K562 (cell line): ENCODE measurements around the gene MINK1. TPM values are rescaled to one million over a fixed set of nuclear protein-coding genes. Genes with fewer than 3 reads are reported as not detected.

ENCODE experiments used
- ATAC-seq: fragments of 200-7000 bp; cut with Tn5 transposase; 3 replicates; pipeline ENCODE4 v1.9.1; 2020; ENCODE audit warnings: moderate library complexity
- BruUV-seq: library from RNA; stranded (reverse); fragments of 400-500 nt; replicated peaks from 2 replicates; lab custom pipeline; 2021; lab: Mats Ljungman, UMichigan
- CTCF ChIA-PET: fragments of 300-600 bp; formaldehyde crosslinking; extraction: SDS; loops from one replicate; lab custom pipeline; 2021; ENCODE audit warnings: low intra/inter-chr PET ratio; lab: Yijun Ruan, JAX
- POLR2A ChIA-PET: fragments of 300-600, 350-650 bp; sonication (Branson Sonifier 250); formaldehyde crosslinking; extraction: SDS; loops from one replicate; lab custom pipeline; 2021; ENCODE audit warnings: antibody characterized with exemption, inconsistent platforms; lab: Yijun Ruan, JAX
- DNase-seq, 4 experiments: peaks; one replicate each; pipeline versions ENCODE4 v3.0.0 to v3.0.0-alpha.2; 2011 to 2018; ENCODE audit warnings: low spot score in 3 of 4, mixed read lengths in 3 of 4; ENCODE audit errors: extremely low read depth in 1 of 4
- FAIRE-seq: peaks from 2 replicates; lab custom pipeline; 2011; peaks lifted over from hg19 to GRCh38; lab: Jason Lieb, UNC
- H2AFZ ChIP-seq: 2 replicates; pipeline ENCODE4 v1.6.0; 2011; ENCODE audit warnings: low read depth, low read length, control low read depth, inconsistent platforms
- H3K27ac ChIP-seq: fragments of 200-600 bp; 3 replicates; pipeline ENCODE4 v1.8.0; 2011; ENCODE audit warnings: low read depth, mild to moderate bottlenecking, control low read depth, inconsistent platforms, low read length, moderate library complexity, mixed read lengths; ENCODE audit errors: extremely low read depth
- H3K27me3 ChIP-seq, 2 experiments: fragments of 300-600 bp in 1 of 2; 2 replicates in 1 of 2; 3 replicates in 1 of 2; pipeline versions ENCODE4 v1.6.0 to v1.8.0; 2011; ENCODE audit warnings: inconsistent platforms in 2 of 2, low read length in 2 of 2, mild to moderate bottlenecking in 1 of 2, mixed read lengths in 1 of 2, moderate library complexity in 1 of 2; ENCODE audit not compliant: control insufficient read depth in 2 of 2, insufficient read depth in 2 of 2
- H3K36me3 ChIP-seq: fragments of 300-600 bp; 3 replicates; pipeline ENCODE4 v1.8.0; 2011; ENCODE audit warnings: mild to moderate bottlenecking, low read length, inconsistent platforms; ENCODE audit not compliant: control insufficient read depth, insufficient read depth
- H3K4me1 ChIP-seq, 2 experiments: fragments of 200-600 bp in 1 of 2; replicated peaks in 1 of 2; 2 replicates in 1 of 2; 3 replicates in 1 of 2; pipeline versions ENCODE4 v1.5.1 to v1.8.0; 2011; ENCODE audit warnings: inconsistent platforms in 2 of 2, low read length in 2 of 2, mild to moderate bottlenecking in 1 of 2, mixed read lengths in 1 of 2, moderate library complexity in 1 of 2; ENCODE audit not compliant: control insufficient read depth in 2 of 2, insufficient read depth in 2 of 2
- H3K4me2 ChIP-seq: 2 replicates; pipeline ENCODE4 v1.6.1; 2011; ENCODE audit warnings: low read length, control low read depth, inconsistent platforms, mixed read lengths; ENCODE audit not compliant: insufficient read depth
- H3K4me3 ChIP-seq: fragments of 200-600 bp; sonication (generic), shearing (Covaris generic); 2 replicates; pipeline ENCODE4 v1.5.1; 2016; ENCODE audit warnings: control low read depth, inconsistent platforms
- H3K79me2 ChIP-seq: fragments of 200-600 bp; 3 replicates; pipeline ENCODE4 v1.8.0; 2011; ENCODE audit warnings: low read length, inconsistent platforms; ENCODE audit not compliant: control insufficient read depth, insufficient read depth
- H3K9ac ChIP-seq, 2 experiments: 2 replicates each; pipeline versions ENCODE4 v1.6.0 to v1.6.1; 2011; ENCODE audit warnings: low read depth in 2 of 2, low read length in 2 of 2, control low read depth in 1 of 2, inconsistent platforms in 1 of 2, mild to moderate bottlenecking in 1 of 2, mixed read lengths in 1 of 2; ENCODE audit not compliant: insufficient read depth in 1 of 2
- H3K9me1 ChIP-seq: one replicate; pipeline ENCODE4 v1.6.0; 2011; ENCODE audit warnings: inconsistent platforms, mild to moderate bottlenecking, low read length, moderate library complexity; ENCODE audit not compliant: control insufficient read depth, insufficient read depth
- H3K9me3 ChIP-seq: replicated peaks from 2 replicates; pipeline ENCODE4 v1.5.1; 2011; ENCODE audit warnings: low read depth, low read length, inconsistent platforms; ENCODE audit not compliant: control insufficient read depth, insufficient read depth
- H4K20me1 ChIP-seq: replicated peaks from 2 replicates; pipeline ENCODE4 v1.6.1; 2011; ENCODE audit warnings: low read length, inconsistent platforms, mixed read lengths; ENCODE audit not compliant: control insufficient read depth, insufficient read depth
- E4F1 ChIP-seq: fragments of 250-450 bp; sonication (Bioruptor Pico); IDR thresholded peaks from 2 replicates; pipeline ENCODE4 v1.5.0; 2021; ENCODE audit warnings: mild to moderate bottlenecking, borderline replicate concordance
- IRF9 ChIP-seq: fragments of 450-650 bp; IDR thresholded peaks from 2 replicates; pipeline ENCODE4 v1.6.1; 2016; ENCODE audit warnings: missing biosample characterization, missing genetic modification characterization
- KAT2B ChIP-seq: IDR thresholded peaks from one replicate; pipeline ENCODE4 v1.6.1; 2012; ENCODE audit warnings: low read depth, mild to moderate bottlenecking, control low read depth, inconsistent platforms, low read length, moderate library complexity
- MYC ChIP-seq, 2 experiments: fragments of 250-450 bp in 1 of 2; sonication (Bioruptor Pico) in 1 of 2; IDR thresholded peaks; 2 replicates each; pipeline versions ENCODE4 v1.5.1 to v1.6.1; 2012 to 2021; ENCODE audit warnings: low read depth in 2 of 2, borderline replicate concordance in 1 of 2, improper control_type of control experiment in 1 of 2, low read length in 1 of 2, mild to moderate bottlenecking in 1 of 2, moderate library complexity in 1 of 2
- PML ChIP-seq: IDR thresholded peaks from 2 replicates; pipeline ENCODE4 v1.6.1; 2012; ENCODE audit warnings: low read length, inconsistent platforms
- POLR2A ChIP-seq: fragments of 450-650 bp; conservative IDR thresholded peaks from 2 replicates; pipeline ENCODE4 v1.6.1; 2016
- SNAPC5 ChIP-seq: fragments of 250-450 bp; sonication (Bioruptor Pico); IDR thresholded peaks from 2 replicates; pipeline ENCODE4 v1.8.0; 2021; ENCODE audit warnings: moderate library complexity, mild to moderate bottlenecking, inconsistent platforms
- ZFP30 ChIP-seq: fragments of 250-450 bp; sonication (Bioruptor Pico); IDR thresholded peaks from 2 replicates; pipeline ENCODE4 v1.8.0; 2022; ENCODE audit warnings: moderate library complexity, mild to moderate bottlenecking, inconsistent platforms, borderline replicate concordance
- ZFPM2 ChIP-seq: fragments of 250-450 bp; sonication (Bioruptor Pico); IDR thresholded peaks from 2 replicates; pipeline ENCODE4 v1.5.1; 2022; ENCODE audit warnings: mild to moderate bottlenecking
- ZNF780A ChIP-seq: fragments of 250-450 bp; sonication (Bioruptor Pico); IDR thresholded peaks from 2 replicates; pipeline ENCODE4 v1.5.0; 2021; ENCODE audit warnings: mild to moderate bottlenecking
- WGBS: fragments of 100-300 bp; shearing (Covaris generic); methylation state at CpG from one replicate; pipeline ENCODE4 v1.1.6; 2016; ENCODE audit warnings: low coverage, mixed read lengths; ENCODE audit not compliant: insufficient coverage; ENCODE audit errors: missing lambda C conversion rate; 5-methylcytosine and 5-hydroxymethylcytosine counted together
- in situ Hi-C: fragments of 300-500 bp; cut with MboI; formaldehyde crosslinking; loops from 4 replicates; pipeline ENCODE4 v1.15.0; 2018; ENCODE audit warnings: inconsistent platforms, mixed read lengths
- intact Hi-C: fragments of 100-400 bp; cut with micrococcal nuclease; formaldehyde crosslinking; loops from 2 replicates; pipeline ENCODE4 v1.14.2; 2022
- polyA plus RNA-seq, 8 experiments: library from polyadenylated mRNA; depleted of rRNA in 4 of 8; stranded (reverse) in 5 of 8; unstranded in 3 of 8; fragments of >200 nt; fragmentation: Nextera tagmentation in 2 of 8; fragmentation: Illumina TruSeq in 1 of 8; extraction: Ambion mirVana in 2 of 8; extraction: Trizol in 1 of 8; gene quantifications; 2 replicates each; pipeline versions ENCODE4 v1.2.1 to v1.2.3, GENCODE V29; 2011 to 2014; ENCODE audit warnings: inconsistent platforms in 1 of 8, missing spikeins in 1 of 8
- total RNA-seq, 7 experiments: library from RNA; depleted of rRNA in 6 of 7; stranded (reverse); fragments of >200 nt in 6 of 7; fragmentation: Illumina TruSeq in 2 of 7; extraction: Trizol in 2 of 7; gene quantifications; 2 replicates each; pipeline versions ENCODE4 v1.2.1 to v1.2.3, GENCODE V29; 2011 to 2021; ENCODE audit warnings: low replicate concordance in 1 of 7

MINK1 gene
- total and polyA plus RNA-seq, 9 of the 15 experiments (the other 6 are each of a cell fraction or from before 2014, with no cell fraction given), result 0.11 to 54.2 (median 14.9) TPM

- H3K27ac ChIP-seq, result no peak overlapping the region
- FAIRE-seq (no peak), DNase-seq (no peak)
- no peak overlapping the region for H3K4me3 ChIP-seq
- intact Hi-C loops, result no loop called here
- peaks cover 30 to 31% of the 10 kb centered on the region in 2 experiments; a peak in 4 of 5 replicates for H3K4me1 ChIP-seq
- ChIA-PET CTCF (no interaction called here), POLR2A (interaction anchor here (0.6 to 2.4 kb wide), 3 partner anchors 14 to 45 kb away, joined by 3 to 5 read pairs (median 3); partner anchors contain the start of gene SPAG7)
- no peak overlapping the region for H2AFZ ChIP-seq
- H3K9ac ChIP-seq, result peak overlapping the region in 1 of 2 experiments; percentile 42; a peak in 1 of 4 replicates
- WGBS, result 95% methylated on average over 12 of the region's 13 CpGs
- H4K20me1 ChIP-seq, result peaks cover 22% of the 10 kb centered on the region
- in situ Hi-C loops, result no loop called here
- BruUV-seq, result no TSS peak
- no peaks in the 10 kb centered on the region for H3K27me3 ChIP-seq
- H3K79me2 ChIP-seq, result peaks cover 92% of the 10 kb centered on the region
- TF ChIP-seq POLR2A (0 out of 2 replicates have a peak, but pooled peaks have one; percentile 19), IRF9 (no peak)
- TF ChIP-seq, all 486 proteins: peak for 1
- Histone ChIP-seq H3K36me3 (peaks cover 74% of the 10 kb centered on the region), H3K4me2 (no peak overlapping the region), H3K9me3 (no peaks in the 10 kb centered on the region), H3K9me1 (no peaks in the 10 kb centered on the region)
- no peak for ATAC-seq
Measured at GRCh38 chr17:4942760-4943508, 109.8 kb downstream of the MINK1 start.

GRCh38 chr17:4944163-4944553, 111.0 kb downstream of the MINK1 start:
- H3K4me2 ChIP-seq, result no peak overlapping the region
- peaks cover 85% of the 10 kb centered on the region for H3K79me2 ChIP-seq
- H3K9me3 ChIP-seq, result no peaks in the 10 kb centered on the region
- intact Hi-C loops (no loop called here), in situ Hi-C loops (no loop called here)
- no peak for ATAC-seq
- H4K20me1 ChIP-seq, result peaks cover 22% of the 10 kb centered on the region
- H3K4me3 ChIP-seq, result no peak overlapping the region
- peak overlapping the region in 1 of 2 experiments; percentile 73; a peak in 1 of 4 replicates for H3K9ac ChIP-seq
- peaks cover 20 to 26% of the 10 kb centered on the region in 2 experiments; a peak in 4 of 5 replicates for H3K4me1 ChIP-seq
- 52% methylated on average over 3 of the region's 3 CpGs for WGBS
- BruUV-seq, result no TSS peak
- H3K27ac ChIP-seq, result peak overlapping the region; percentile 79; the same call in 2 of the 3 replicates
- POLR2A ChIA-PET, result interaction anchor here (0.6 to 1.6 kb wide), 4 partner anchors 13 to 53 kb away, joined by 3 read pairs; partner anchors contain the start of genes INCA1 and KIF1C
- peaks cover 65% of the 10 kb centered on the region for H3K36me3 ChIP-seq
- no peak for DNase-seq
- FAIRE-seq, result no peak
- no peak overlapping the region for H2AFZ ChIP-seq
- H3K9me1 ChIP-seq, result no peaks in the 10 kb centered on the region
- H3K27me3 ChIP-seq, result no peaks in the 10 kb centered on the region
- CTCF ChIA-PET, result no interaction called here
- TF ChIP-seq ZFPM2 (CRISPR knock-in tag) (no peak), PML (0 out of 2 replicates have a peak, but pooled peaks have one; percentile 18), ZFP30 (CRISPR knock-in tag) (no peak), E4F1 (CRISPR knock-in tag) (no peak), ZNF780A (CRISPR knock-in tag) (no peak), KAT2B (no peak), SNAPC5 (CRISPR knock-in tag) (no peak), MYC (IDR thresholded peaks at IDR 0.05; ENCODE audit: low read depth, low read length) (no peak), MYC (CRISPR knock-in tag; IDR thresholded peaks at IDR 0.05; ENCODE audit: borderline replicate concordance, low read depth) (no peak)
